Astrocyte of the cerebellum (primary cell): ENCODE measurements around the gene DRGX.

Source experiments
- DNase-seq: peaks from one replicate; pipeline ENCODE4 v3.0.0-alpha.2; 2011; ENCODE audit warnings: low read depth
- H3K4me3 ChIP-seq: 2 replicates; pipeline ENCODE4 v1.5.1; 2011; ENCODE audit warnings: mild to moderate bottlenecking, low read depth, low read length, moderate library complexity
- CTCF ChIP-seq: IDR thresholded peaks from 2 replicates; pipeline ENCODE4 v1.5.1; 2012; ENCODE audit warnings: low read length, low read depth, moderate library complexity, mild to moderate bottlenecking; ENCODE audit errors: missing control alignments
- in situ Hi-C: cut with HindIII; loops from 2 replicates; pipeline ENCODE4 v1.10.0; 2017; ENCODE audit warnings: low sequenced_read_pairs

DRGX gene

GRCh38 chr10:49344840-49345239, 51.0 kb downstream of the DRGX start:
- no peak for TF ChIP-seq CTCF
- no peak for DNase-seq

GRCh38 chr10:49338604-49339003, 57.3 kb downstream of the DRGX start:
- H3K4me3 ChIP-seq, result no peak overlapping the region
- in situ Hi-C loops, result no loop called here
- TF ChIP-seq CTCF, result no peak
- DNase-seq, result no peak

More at GRCh38 chr10:49344840-49345239, 51.0 kb downstream of the DRGX start:
- no peak overlapping the region for H3K4me3 ChIP-seq
- in situ Hi-C loops, result loop anchor here (5.0 kb wide), 1 partner anchor 32 kb away; no protein-coding TSS in a partner anchor

- TF ChIP-seq CTCF, result no peak
- H3K4me3 ChIP-seq, result no peak overlapping the region
- no peak for DNase-seq
- in situ Hi-C loops, result no loop called here
Measured at GRCh38 chr10:49335364-49335972, 60.4 kb downstream of the DRGX start.

- in situ Hi-C loops, result no loop called here
- no peak for TF ChIP-seq CTCF
Measured at GRCh38 chr10:49334964-49335363, 60.9 kb downstream of the DRGX start.

GRCh38 chr10:49333192-49333591, 62.7 kb downstream of the DRGX start:
- no peak overlapping the region for H3K4me3 ChIP-seq
- in situ Hi-C loops, result no loop called here
- no peak for TF ChIP-seq CTCF
- no peak for DNase-seq

More at GRCh38 chr10:49334964-49335363, 60.9 kb downstream of the DRGX start:
- H3K4me3 ChIP-seq, result no peak overlapping the region
- DNase-seq, result no peak

- no peak overlapping the region for H3K4me3 ChIP-seq
- DNase-seq, result no peak
- in situ Hi-C loops, result no loop called here
- TF ChIP-seq CTCF, result no peak
Measured at GRCh38 chr10:49332768-49333167, 63.1 kb downstream of the DRGX start.

GRCh38 chr10:49332333-49332732, 63.6 kb downstream of the DRGX start:
- H3K4me3 ChIP-seq, result no peak overlapping the region
- in situ Hi-C loops, result no loop called here
- no peak for TF ChIP-seq CTCF
- no peak for DNase-seq
